Stimulated activated CD8-positive, alpha-beta memory T cell treated with anti-CD3 and anti-CD28 coated beads, Interleukin-12 subunit alpha, Interleukin-12 subunit beta, amount 100 ng/mL, for 1 hour (primary cell): ENCODE data around the gene NRTN.
"Not testable (repeated sequence)": the region's sequence is repeated elsewhere in the genome, so short reads cannot be mapped to it uniquely, and the experiment has no call there.

ENCODE experiments used
- DNase-seq: peaks from one replicate; pipeline ENCODE4 v3.0.0-alpha.2; 2020; ENCODE audit warnings: low read depth

The NRTN gene, protein sequence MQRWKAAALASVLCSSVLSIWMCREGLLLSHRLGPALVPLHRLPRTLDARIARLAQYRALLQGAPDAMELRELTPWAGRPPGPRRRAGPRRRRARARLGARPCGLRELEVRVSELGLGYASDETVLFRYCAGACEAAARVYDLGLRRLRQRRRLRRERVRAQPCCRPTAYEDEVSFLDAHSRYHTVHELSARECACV

DNA sequence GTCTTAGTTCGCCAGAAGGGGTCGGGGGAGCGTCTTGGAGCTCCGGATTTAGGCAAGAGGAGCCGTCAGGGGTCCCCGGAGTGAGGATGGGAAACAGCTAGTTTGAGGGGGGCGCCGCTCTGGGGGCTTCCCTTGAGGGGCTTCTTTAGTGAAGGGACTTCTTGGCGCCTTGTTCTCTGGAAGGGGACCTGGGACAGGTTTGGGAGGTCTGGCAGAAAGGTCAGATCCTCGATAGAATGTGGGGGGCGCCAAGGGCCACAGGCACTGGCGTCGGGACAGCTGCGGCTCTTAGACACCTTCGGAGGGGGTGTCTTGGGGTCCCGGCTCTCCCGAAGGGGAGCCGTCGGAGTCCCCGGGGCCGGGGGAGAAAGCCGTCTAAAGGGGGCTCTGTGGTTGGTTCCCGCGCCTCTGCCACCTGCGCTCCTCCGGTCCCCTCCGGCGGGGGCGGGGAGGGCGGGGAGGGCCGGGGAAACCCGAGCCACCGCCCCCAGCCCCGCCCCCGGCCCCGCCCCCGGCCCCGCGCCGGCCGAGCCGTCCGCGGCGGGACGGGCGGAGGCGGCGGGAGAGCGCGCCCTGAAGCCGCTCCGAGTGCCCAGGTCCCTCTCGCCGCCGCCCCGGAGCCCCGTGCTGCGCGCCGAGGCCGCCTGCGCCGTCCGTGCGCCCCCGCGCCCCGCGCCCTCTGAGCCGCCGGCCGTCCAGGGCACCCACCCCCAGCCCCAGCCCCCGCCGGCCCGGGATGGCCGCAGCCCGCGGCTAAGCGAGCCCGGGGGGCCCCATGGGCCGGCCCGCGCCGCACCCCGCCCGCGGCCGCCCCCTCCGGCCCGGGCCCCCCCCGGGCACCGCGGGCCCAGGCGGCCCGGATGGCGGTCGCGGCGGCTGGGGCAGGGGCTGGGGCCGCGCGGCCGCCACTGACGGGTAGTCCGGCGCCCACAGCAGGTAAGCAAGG lies at the start of gene NRTN:
Gene NRTN (plus strand): TSS at position 552 of the 946 bp plus-strand sequence. CDS start 19,099 bp downstream, outside the sequence.
- DNase-seq = no peak

DNA sequence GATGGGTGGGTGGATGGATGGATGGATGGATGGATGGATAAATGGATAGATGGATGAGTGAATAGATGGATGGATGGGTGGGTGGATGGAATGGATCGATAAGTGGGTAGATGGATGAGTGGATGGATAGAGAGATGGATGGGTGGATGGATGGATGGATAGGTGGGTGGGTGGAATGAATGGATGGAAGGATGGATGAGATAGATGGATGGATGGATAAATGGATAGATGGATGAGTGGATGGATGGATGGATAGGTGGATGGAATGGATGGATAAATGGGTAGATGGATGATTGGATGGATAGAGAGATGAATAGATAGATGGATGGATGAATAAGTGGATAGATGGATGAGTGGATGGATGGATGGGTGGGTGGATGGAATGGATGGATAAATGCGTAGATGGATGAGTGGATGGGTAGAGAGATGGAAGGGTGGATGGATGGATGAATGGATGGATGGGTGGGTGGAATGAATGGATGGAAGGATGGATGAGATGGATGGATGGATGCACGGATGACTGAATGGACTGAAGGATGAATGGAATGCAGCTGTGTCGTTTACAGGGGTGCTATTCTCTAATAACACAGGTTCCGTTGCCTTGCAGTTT lies 42.2 kb upstream of the NRTN start:
- no peak for DNase-seq

DNA sequence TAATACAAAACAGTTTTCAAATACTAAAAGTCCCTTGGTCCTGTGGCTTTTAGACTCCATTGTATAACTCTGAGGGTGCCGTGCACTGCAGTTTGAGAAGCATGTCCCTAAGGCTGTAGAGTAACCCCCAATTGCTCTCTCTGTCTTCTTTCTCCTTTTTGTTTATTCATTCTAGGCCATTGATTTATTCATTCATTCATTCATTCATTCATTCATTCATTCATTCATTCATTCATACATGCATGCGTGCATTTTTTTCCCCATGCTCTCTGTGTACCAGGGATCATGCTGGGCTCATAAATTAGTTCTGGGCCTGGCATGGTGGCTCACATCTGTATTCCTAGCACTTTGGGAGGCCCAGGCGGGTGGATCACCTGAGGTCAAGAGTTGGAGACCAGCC lies 39.6 kb upstream of the NRTN start:
- DNase-seq = no peak

DNA sequence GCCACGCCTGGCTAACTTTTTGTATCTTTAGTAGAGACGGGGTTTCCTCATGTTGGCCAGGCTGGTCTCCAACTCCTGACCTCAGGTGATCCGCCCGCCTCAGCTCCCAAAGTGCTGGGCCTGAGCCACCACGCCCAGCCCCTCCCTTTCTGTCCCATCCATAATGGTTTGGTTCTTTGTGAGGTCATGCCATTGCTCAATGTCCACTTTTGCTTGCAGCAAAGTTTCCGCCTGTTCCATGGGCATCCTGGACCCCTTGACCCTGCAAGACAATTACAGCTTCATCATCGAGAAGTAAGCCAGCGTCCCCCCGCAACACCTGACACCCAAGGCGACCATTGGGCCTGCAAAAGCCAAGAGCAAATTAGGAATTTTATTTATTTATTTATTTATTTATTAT lies 36.9 kb upstream of the NRTN start:
- DNase-seq = no peak

DNA sequence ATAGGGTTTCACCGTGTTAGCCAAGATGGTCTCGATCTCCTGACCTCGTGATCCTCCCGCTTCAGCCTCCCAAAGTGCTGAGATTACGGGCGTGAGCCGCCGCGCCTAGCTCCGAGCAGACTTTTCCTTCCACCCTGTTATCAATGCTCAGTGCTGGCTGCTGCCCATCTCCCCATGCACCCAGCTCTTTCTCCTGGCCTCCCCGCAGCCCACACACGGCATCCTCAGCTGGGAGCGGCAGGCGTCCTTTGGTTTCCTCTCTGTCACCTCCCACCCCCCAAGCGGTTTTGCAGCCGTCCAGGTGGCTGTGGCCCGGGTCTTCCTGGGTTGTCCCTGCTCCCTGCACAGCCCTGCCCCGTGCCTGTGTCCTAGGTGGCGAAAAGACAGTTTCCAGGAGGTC lies 32.5 kb upstream of the NRTN start:
- DNase-seq = no peak

DNA sequence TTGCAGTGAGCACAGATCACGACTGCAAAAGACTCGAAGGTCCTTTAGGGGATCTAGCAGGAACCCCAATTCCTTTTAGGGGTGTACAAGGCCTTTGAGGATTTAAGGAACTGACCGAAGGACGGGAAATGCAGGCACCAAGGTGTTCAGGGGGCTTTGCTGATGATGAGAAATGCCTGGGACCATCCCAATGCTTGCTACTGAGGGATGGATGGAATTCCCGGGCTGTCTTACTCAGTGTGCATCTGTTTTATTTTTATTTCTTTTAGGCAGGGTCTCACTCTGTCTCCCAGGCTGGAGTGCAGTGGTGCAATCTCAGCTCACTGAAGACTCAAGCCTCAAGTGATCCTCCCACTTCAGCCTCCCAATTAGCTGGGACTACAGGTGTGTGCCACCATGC lies 31.6 kb upstream of the NRTN start:
- DNase-seq = no peak

DNA sequence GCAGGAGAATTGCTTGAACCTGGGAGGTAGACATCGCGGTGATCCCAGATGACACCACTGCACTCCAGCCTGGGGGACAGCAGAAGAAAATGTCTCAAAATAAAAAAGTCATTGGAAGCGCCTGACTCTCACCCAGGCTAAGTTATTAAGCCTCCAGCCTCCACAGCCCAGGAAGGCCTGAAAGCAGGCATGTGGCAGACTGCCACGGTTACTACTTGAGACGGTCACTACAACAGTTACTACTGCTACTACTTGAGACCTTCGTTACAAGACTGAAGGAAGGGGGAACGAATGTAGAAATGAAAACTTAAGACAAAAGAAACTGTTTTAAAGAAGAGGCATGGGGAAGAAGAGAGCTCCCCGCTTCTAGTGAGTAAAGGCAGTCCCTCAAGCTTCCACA lies 29.9 kb upstream of the NRTN start:
- no peak for DNase-seq

DNA sequence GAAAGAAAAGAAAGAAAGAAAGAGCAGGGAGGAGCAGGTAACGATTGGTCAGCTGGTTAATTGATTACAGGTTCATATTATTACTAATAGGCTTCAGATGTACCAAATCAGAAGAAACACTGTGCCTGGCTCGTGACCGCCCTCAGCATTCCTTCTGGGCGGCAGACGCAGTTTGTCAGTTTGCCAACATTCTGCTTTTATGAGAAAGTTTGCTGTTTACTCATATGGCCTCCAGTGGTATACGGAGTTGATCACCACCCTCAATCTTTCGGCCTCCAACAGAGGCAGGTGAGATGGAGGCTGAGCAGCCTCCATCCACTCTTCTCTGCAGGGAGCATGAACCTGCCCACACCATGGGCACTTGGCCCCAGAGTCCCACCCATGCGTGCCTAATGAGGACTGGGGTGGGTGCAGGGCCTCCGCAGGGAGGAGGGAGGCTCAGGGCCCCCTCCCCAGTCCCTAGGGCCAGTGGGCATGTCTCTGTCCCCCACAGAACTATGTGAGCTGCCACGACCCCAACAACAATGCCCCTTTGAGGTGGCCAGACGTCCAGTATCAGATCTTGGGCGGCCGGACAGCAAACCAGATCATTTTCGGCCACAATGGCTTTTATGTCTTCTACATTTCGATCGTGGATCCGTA lies 29.1 kb upstream of the NRTN start:
- no peak for DNase-seq

DNA sequence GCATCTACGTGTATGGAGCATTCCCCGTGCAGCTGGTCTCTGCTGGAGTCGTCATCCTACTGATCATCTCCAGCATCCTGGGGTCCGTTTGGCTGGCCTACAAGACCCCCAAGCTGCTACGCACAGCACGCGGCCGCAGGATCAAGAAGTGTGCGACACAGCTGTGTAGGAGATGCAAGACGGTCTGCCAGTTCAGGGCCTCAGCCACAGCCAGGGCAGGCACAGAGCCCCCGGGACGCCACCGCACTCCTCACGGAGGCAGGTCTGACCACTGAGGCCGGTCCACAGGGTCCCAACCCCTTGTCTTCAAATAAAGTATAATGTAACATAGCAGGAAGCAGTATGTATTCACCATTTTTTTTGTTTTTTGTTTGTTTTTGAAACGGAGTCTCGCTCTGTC lies 26.5 kb upstream of the NRTN start:
- no peak for DNase-seq

DNA sequence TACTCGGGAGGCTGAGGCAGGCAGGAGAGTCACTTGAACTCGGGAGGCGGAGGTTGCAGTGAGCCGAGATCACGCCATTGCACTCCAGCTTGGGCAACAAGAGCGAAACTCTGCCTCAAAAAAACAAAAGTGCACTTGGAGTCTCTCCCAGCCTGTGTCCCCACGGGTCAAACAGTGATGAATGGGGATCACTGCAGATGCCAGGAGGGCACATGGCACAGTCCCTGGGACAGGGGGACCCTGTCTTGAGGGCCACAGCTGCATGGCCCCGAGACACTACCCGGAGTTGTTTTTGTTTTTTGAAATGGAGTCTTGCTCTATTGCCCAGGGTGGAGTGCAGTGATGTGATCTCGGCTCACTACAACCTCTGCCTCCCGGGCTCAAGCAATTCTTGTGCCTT lies 24.0 kb upstream of the NRTN start:
- not testable (repeated sequence) for DNase-seq

DNA sequence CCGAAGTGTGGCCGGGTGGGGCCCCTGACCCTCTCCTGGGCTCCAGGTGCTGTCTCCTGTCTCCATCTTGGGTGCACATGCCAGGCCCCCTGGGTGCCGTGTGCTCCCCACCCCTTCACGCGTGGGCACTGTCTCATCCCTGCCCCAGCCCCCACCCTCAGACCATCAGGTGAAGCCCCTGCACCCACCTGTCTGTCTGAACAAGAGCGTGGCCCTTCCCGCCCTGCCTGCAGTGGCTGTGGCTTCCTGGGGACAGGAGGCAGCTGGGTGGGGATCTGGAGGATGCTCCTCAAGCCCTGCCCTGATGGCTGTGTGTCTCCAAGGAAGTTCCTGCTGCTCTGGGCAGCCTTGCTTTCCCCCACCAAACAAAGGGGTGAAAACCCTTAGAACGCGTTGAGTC lies 22.5 kb upstream of the NRTN start:
- DNase-seq = no peak

DNA sequence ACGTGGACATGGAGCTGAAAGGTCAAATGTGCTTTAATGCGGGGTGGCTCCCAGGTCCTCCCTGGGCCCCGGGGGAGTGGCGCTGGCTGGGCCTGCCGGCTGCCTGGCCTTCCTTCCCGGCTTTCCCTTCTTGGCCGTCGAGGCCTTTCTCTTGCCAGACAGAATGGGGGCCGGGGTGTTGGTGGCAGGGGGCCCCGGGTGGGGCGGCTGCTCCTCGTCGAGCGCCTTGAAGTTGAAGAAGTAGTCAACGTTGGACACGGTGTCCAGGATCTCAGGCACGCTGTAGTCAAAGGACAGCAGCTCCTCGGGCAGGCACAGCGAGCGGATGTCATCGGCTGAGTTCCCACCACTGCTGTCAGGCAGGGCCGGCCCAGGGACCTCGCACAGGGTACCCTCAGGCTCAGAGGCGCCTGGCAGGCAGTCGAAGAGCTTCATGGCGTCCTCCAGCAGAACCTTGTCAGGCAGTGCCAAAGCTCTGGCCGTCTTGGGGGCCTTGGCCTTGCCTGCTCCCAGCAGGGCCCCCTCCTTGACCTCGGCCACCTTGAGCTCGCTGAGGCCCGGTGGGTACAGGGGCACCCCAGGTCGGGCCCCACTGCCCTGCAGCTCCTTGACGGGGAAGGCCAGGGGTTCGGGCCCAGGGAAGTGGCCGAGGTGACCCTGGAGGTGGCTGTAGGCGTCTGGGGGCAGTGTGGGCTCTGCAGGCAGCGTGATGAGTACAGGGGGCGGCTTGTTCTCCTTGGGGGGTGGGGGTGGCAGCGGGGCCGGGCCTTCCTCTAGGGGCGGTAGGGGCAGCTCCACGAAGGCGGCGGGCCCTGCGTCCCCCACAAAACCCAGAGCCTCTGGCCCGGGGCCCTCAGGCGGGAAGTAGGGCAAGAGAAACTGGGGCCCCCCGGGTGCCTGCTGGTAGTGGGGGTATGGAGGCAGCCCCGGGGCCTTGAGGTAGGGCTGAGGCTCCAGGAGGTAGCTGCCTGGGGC lies 21.6 kb upstream of the NRTN start:
- DNase-seq = no peak

DNA sequence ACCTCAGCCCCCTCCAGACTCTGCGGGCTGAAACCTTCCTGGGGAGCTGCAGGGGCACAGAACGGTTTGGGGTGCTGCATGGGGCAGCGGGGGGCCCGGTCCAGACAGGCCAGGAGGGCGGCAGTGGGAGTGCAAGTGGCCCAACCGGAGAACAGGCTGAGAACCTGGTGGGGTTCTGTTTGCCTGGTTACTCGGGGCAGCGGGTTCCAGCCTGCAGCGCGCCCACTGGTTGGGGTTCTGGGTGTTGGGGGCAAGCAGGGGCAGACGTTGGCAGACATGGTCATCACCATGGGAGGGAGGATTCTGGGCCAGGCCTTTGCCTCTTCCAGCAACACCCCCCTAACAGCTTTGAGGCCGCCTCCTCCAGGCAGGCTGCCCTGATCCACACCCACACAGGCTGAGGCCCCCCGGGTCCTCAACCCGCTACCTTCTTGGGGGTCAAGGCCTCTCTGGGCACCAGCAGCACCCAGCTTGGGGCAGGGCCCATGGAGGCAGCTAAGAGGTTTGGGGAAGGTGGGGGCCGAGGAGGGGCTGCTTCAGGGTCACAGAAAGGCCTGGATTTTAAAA lies 20.2 kb upstream of the NRTN start, which contains the start of gene PRR22:
Gene PRR22 (minus strand): TSS at position 166 of the 567 bp plus-strand sequence. CDS start 86 bp downstream, at position 80.
- DNase-seq = no peak

DNA sequence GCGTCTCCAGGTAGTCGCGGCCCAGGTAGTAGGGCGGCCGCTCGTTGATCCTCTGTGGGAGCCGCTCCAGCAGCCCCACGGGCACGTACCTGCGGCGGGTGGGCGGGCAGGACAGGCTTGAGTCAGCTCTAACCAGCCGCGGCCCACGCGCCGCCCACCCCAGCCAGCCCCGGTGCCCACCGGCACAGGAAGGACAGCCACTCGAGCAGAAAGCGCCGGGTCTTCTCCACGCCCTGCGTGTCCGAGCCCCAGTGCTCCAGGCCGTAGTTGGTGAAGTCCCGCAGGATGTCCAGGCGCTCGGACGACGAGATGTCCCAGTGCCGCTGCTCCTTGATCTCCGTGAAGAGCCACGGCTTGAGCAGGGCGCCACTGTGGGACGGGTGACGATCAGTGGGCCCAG lies 19.4 kb upstream of the NRTN start:
- no peak for DNase-seq

DNA sequence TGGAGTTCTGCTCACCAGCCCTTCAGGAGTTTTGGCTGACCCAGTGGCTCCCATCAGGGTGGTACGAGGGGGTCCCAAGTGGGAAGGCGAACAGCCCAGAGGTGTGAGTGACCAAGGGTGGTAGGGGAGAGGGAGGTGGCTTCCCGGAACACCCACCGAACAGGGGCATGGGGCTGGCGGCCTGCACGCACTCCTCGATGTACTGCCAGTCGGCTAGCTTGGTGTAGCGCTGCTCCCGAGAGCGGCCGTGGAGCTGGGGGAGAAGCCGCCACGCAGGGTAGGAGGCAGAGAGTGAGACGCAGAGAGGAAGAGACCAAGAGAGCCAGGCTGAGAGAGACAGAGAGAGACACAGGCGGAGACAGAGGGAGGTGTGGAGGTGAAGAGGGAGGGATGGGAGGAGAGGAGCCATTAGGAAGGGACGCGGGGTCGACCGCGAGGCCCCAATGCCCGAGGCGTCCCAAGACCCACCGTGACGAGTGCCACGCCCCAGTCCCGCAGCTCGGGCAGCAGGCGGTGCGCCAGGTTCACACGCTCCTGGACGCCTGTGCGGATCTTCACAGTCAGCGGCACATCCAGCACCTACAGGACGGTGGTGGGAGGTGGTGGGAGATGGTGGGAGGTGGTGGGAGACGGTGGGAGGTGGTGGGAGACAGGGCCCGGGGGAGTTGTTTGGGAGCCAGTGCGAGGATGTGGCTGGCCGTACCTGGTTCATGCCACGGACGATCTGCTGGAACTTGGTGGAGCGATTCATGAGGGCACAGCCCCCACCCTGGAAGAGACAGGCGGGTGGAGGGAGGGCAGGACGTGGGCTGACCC lies 18.1 kb upstream of the NRTN start:
- no peak for DNase-seq

DNA sequence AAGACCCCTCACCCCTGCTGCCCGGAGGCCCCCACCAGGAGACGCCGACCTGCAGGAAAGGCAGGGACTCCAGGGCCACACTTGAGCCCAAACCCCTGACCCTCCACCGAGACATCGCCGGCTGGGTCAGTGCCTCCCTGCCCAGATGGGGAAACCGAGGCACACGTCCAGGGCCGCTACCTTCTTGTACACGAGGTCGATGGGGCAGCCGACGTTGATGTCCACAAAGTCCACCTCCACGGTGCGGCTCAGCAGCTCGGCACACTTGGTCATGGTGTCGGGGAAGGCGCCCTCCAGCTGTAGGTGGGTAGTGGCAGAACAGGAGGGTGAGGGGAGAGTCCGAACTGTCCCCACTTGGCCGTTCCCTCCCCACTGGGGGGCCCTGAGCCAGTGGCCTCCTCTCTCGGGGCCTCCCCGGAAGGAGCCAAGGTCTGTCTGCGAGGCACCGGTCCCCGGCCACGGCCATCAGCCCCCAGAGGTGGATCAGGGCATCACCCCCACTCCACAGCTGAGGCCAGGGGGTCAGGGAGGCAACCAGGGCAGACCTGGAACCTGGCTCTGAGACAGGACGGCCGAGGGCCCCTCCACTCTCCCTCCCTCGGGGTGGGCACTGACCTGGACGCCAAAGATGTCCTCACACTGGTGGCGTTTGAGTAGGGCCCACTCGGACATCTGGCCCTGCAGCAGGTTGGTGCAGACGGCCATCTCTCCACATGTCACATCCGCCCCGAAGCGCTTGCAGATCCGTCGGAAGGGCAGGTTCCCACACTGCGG lies 17.3 kb upstream of the NRTN start:
- no peak for DNase-seq

DNA sequence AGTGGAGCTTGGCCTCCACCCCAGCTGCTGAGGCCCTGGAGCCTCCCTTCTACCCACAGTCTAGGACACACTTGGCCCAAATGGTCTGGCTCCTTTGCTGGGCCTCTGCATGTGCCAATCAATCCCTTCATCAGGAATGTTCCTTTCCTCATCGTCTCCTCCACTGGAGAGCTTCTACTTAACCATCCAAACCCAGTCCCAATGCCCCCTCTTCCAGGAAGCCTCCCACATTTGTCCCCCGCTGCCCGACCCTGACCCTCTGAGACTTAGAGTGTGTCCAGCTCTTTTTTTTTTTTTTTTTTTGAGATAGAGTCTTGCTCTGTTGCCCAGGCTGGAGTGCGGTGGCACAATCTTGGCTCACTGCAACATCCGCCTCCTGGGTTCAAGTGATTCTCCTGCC lies 16.4 kb upstream of the NRTN start:
- DNase-seq = no peak

DNA sequence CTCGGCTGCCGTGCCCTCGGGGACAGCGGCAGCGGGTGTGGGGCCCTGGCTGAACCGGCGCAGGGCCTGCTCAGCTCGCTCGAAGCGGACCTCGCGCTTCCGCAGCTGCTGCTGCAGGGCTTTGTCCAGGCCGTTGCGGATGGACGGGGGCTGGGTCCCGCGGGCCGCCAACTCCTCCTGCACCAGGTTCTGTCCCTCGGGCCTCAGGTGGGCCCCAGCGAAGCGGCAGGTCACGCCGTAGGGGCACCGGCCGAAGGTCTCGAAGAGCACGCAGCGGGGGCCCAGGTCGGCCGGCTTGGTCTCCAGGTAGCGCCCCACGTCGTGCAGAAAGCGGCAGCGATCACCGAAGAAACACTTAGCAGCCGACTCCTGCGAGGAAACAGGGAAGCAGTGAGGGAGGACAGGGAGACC lies 15.5 kb upstream of the NRTN start:
- DNase-seq = no peak

DNA sequence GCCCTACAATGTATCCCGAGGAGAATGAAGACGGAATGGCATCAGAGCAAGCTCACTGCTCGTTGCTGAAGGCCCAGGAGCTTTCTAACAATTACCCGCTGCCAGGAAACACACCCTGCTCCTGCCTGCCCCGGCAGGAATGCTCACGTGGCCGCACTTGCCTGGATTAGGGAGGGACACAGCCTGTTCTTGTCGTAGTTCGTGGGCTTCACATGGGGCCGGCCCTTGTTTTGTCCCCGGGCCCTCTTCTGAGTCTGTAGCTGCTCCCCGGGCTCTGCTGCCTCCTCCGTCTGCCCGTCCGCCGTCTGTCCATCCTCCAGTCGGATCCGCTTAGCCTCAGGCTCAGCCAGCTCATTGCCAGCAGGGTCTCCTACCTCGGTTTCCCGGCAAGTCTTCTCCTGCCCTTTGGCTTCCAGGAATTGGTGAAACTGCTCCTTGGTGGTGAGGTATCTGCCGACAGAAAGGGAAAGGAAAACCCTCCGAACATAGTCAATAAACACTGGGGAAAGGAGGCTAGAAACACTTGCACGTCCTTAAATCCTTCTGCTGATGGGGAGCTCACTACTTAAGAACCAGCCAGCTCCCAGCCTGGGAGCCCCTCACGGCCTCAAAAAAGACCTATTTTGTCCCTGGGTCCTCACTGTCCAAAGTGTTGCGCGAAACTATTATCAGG lies 14.8 kb upstream of the NRTN start:
- no peak for DNase-seq
